GM12878 (cell line): ENCODE results near the gene LDHAL6A. TPM values are rescaled to one million over a fixed set of nuclear protein-coding genes. Genes with fewer than 3 reads are reported as not detected.

Experiments
- ATAC-seq: fragments of 200-7000 bp; cut with Tn5 transposase; 3 replicates; pipeline ENCODE4 v1.9.1; 2020; ENCODE audit warnings: mild to moderate bottlenecking, moderate library complexity
- BruUV-seq: library from RNA; stranded (reverse); fragments of 400-500 nt; replicated peaks from 2 replicates; lab custom pipeline; 2021; lab: Mats Ljungman, UMichigan
- CTCF ChIA-PET: fragments of 300-600 bp; sonication (Branson Sonifier 250); formaldehyde crosslinking; extraction: SDS; loops from one replicate; lab custom pipeline; 2021; ENCODE audit warnings: inconsistent platforms; lab: Yijun Ruan, JAX
- POLR2A ChIA-PET: fragments of 350-600 bp; formaldehyde crosslinking; extraction: SDS; loops from one replicate; lab custom pipeline; 2021; ENCODE audit warnings: inconsistent platforms; lab: Charles Lee
- RAD21 ChIA-PET: fragments of 300-600 bp; sonication (Branson Sonifier 250); formaldehyde crosslinking; loops from one replicate; lab custom pipeline; 2023; ENCODE audit warnings: antibody characterized with exemption; ENCODE audit not compliant: unreplicated experiment; lab: Charles Lee
- SMC1A ChIA-PET: fragments of 300-600 bp; sonication (Branson Sonifier 250); formaldehyde crosslinking; loops from one replicate; lab custom pipeline; 2023; ENCODE audit not compliant: unreplicated experiment, uncharacterized antibody; lab: Charles Lee
- DNase-seq: peaks from one replicate; pipeline ENCODE4 v3.0.0-alpha.2; 2011; ENCODE audit warnings: low read depth, low spot score
- FAIRE-seq: peaks from 3 replicates; lab custom pipeline; 2011; peaks lifted over from hg19 to GRCh38; lab: Jason Lieb, UNC
- H2AFZ ChIP-seq: 2 replicates; pipeline ENCODE4 v1.6.0; 2011; ENCODE audit warnings: low read depth, low read length, control low read depth; ENCODE audit not compliant: control insufficient read depth
- H3K27ac ChIP-seq: 2 replicates; pipeline ENCODE4 v1.5.1; 2011; ENCODE audit warnings: control low read depth; ENCODE audit not compliant: control insufficient read depth, insufficient read depth
- H3K27me3 ChIP-seq, 2 experiments: replicated peaks in 1 of 2; 2 replicates each; pipeline versions ENCODE4 v1.6.0 to v1.6.1; 2011; ENCODE audit warnings: low read length in 1 of 2; ENCODE audit not compliant: control insufficient read depth in 2 of 2, insufficient read depth in 2 of 2
- H3K36me3 ChIP-seq, 2 experiments: 2 replicates each; pipeline ENCODE4 v1.5.1; 2011; ENCODE audit warnings: low read length in 1 of 2; ENCODE audit not compliant: control insufficient read depth in 2 of 2, insufficient read depth in 2 of 2
- H3K4me1 ChIP-seq: 2 replicates; pipeline ENCODE4 v1.6.1; 2011; ENCODE audit warnings: mild to moderate bottlenecking, low read length, moderate library complexity, mixed read lengths; ENCODE audit not compliant: control insufficient read depth, insufficient read depth
- H3K4me2 ChIP-seq: 2 replicates; pipeline ENCODE4 v1.6.0; 2011; ENCODE audit warnings: control low read depth; ENCODE audit not compliant: control insufficient read depth, insufficient read depth
- H3K4me3 ChIP-seq: fragments of 200-600 bp; sonication (generic); 2 replicates; pipeline ENCODE4 v1.5.1; 2016
- H3K79me2 ChIP-seq: 2 replicates; pipeline ENCODE4 v1.6.0; 2011; ENCODE audit warnings: low read length; ENCODE audit not compliant: control insufficient read depth, insufficient read depth
- H3K9ac ChIP-seq: 2 replicates; pipeline ENCODE4 v1.8.0; 2011; ENCODE audit warnings: low read length, control low read depth, mixed read lengths; ENCODE audit not compliant: control insufficient read depth, insufficient read depth
- H3K9me3 ChIP-seq: replicated peaks from 3 replicates; pipeline ENCODE4 v1.5.1; 2011; ENCODE audit warnings: mild to moderate bottlenecking, low read length; ENCODE audit not compliant: control insufficient read depth, insufficient read depth
- H4K20me1 ChIP-seq: 2 replicates; pipeline ENCODE4 v1.6.0; 2011; ENCODE audit not compliant: control insufficient read depth, insufficient read depth
- EED ChIP-seq: sonication (generic); IDR thresholded peaks from 2 replicates; pipeline ENCODE4 v1.6.1; 2016; ENCODE audit warnings: antibody characterized with exemption, low read depth
- JUNB ChIP-seq: IDR thresholded peaks from 2 replicates; pipeline ENCODE4 v1.6.1; 2016; ENCODE audit warnings: antibody characterized with exemption, mild to moderate bottlenecking
- NR2C1 ChIP-seq: fragments of 450-650 bp; IDR thresholded peaks from 2 replicates; pipeline ENCODE4 v1.6.1; 2017; ENCODE audit warnings: antibody characterized with exemption, mild to moderate bottlenecking, moderate library complexity
- NR2C2 ChIP-seq: IDR thresholded peaks from 2 replicates; pipeline ENCODE4 v1.6.1; 2011; ENCODE audit warnings: borderline replicate concordance, low read depth; ENCODE audit not compliant: control insufficient read depth, insufficient read length
- RCOR1 ChIP-seq: conservative IDR thresholded peaks from 2 replicates; pipeline ENCODE4 v1.6.1; 2012; ENCODE audit warnings: low read depth, low read length, improper control_type of control experiment
- SPI1 ChIP-seq: IDR thresholded peaks from 2 replicates; pipeline ENCODE4 v1.6.1; 2011; ENCODE audit warnings: low read depth, mild to moderate bottlenecking, low read length, moderate library complexity, borderline replicate concordance; ENCODE audit not compliant: insufficient read depth
- SUZ12 ChIP-seq: fragments of 200-600 bp; sonication (generic); IDR thresholded peaks from one replicate; pipeline ENCODE4 v1.6.1; 2018; ENCODE audit warnings: antibody characterized with exemption, mild to moderate bottlenecking; ENCODE audit not compliant: unreplicated experiment
- TCF12 ChIP-seq: IDR thresholded peaks from 2 replicates; pipeline ENCODE4 v1.6.1; 2011; ENCODE audit warnings: low read depth, mild to moderate bottlenecking, low read length
- USF2 ChIP-seq: IDR thresholded peaks from 2 replicates; pipeline ENCODE4 v1.6.1; 2011; ENCODE audit warnings: low read depth, low read length, improper control_type of control experiment, borderline replicate concordance
- ZZZ3 ChIP-seq: IDR thresholded peaks from 2 replicates; pipeline ENCODE4 v1.6.1; 2011; ENCODE audit warnings: low read depth; ENCODE audit not compliant: control insufficient read depth, insufficient read length
- WGBS: methylation state at CpG from one replicate; pipeline ENCODE4 v1.1.6; 2016; ENCODE audit warnings: low lambda C conversion rate; ENCODE audit not compliant: insufficient replicate concordance, insufficient coverage; ENCODE audit errors: missing lambda C conversion rate; 5-methylcytosine and 5-hydroxymethylcytosine counted together
- in situ Hi-C: fragments of 300-500 bp; cut with MboI; formaldehyde crosslinking; loops from 9 replicates; pipeline ENCODE4 v1.14.3; 2018; ENCODE audit warnings: mixed read lengths
- intact Hi-C: fragments of 100-400 bp; cut with micrococcal nuclease; formaldehyde crosslinking; loops from one replicate; pipeline ENCODE4 v1.14.2; 2022; ENCODE audit not compliant: unreplicated experiment
- polyA plus RNA-seq, 11 experiments: library from polyadenylated mRNA; depleted of rRNA in 4 of 11; unstranded in 6 of 11; stranded (reverse) in 5 of 11; fragments of >200 nt; fragmentation: Nextera tagmentation in 4 of 11; fragmentation: Illumina TruSeq in 1 of 11; extraction: Ambion mirVana in 4 of 11; extraction: Trizol in 1 of 11; gene quantifications; 1 replicate in 1 of 11; 2 replicates in 10 of 11; pipeline versions ENCODE4 v1.2.1 to v1.2.3, GENCODE V29; 2011 to 2016; ENCODE audit warnings: inconsistent platforms in 2 of 11, missing spikeins in 2 of 11, low read depth in 1 of 11
- total RNA-seq, 4 experiments: library from RNA; depleted of rRNA in 3 of 4; stranded (reverse); fragments of >200 nt in 3 of 4; fragmentation: Illumina TruSeq in 1 of 4; extraction: Trizol in 1 of 4; gene quantifications; 2 replicates each; pipeline versions ENCODE4 v1.2.1 to v1.2.3, GENCODE V29; 2013 to 2021

The LDHAL6A gene
- total and polyA plus RNA-seq, 10 of the 15 experiments (the other 5 are each of a cell fraction or from before 2014, with no cell fraction given), result 0.03 to 0.11 (median 0.09) TPM; not detected in 7

DNA sequence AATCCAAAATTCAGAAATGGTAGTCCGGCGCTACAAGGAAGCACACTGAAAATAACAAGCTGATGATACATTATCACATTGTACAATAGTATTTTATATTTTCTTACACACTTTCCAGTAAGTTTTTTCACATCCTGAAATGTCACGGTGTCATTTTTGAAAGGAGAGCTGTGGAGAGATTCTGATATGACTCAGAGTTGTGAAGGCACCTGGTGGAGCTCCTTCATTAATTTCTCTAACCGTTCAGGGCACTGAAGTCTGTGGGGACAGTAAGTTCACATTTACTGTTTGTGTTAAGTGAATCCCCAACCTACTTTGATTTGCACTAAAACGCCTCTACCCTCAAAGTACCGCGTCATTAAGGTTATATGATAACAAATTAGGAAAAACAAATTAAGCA, 13.3 kb downstream of the LDHAL6A start:
- Histone ChIP-seq H4K20me1 (no peaks in the 10 kb centered on the region), H3K27ac (no peak overlapping the region), H3K9me3 (no peaks in the 10 kb centered on the region), H3K4me2 (no peak overlapping the region), H3K36me3 (no peaks in the 10 kb centered on the region), H3K4me3 (no peak overlapping the region), H3K27me3 (no peaks in the 10 kb centered on the region), H3K79me2 (no peaks in the 10 kb centered on the region), H3K9ac (no peak overlapping the region), H2AFZ (no peak overlapping the region), H3K4me1 (peaks cover 3% of the 10 kb centered on the region; the same call in 1 of the 2 replicates)
- ATAC-seq, result peak; percentile 27; the same call in 1 of the 3 replicates
- ChIA-PET CTCF (interaction anchor here (1.3 kb wide), 1 partner anchor 59 kb away, joined by 3 read pairs; no protein-coding TSS in a partner anchor), RAD21 (interaction anchor here (1.0 kb wide), 1 partner anchor 225 kb away, joined by 3 read pairs; no protein-coding TSS in a partner anchor), SMC1A (interaction anchor here (0.8 to 0.9 kb wide), 2 partner anchors 12 to 268 kb away, joined by 3 read pairs; no protein-coding TSS in a partner anchor), POLR2A (no interaction called here)
- no TSS peak for BruUV-seq
- 59% methylated on average over 7 of the region's 7 CpGs for WGBS
- no peak for FAIRE-seq
- no peak for DNase-seq
- in situ Hi-C loops (no loop called here), intact Hi-C loops (no loop called here)
- TF ChIP-seq TCF12 (no peak), RCOR1 (no peak), SUZ12 (no peak), NR2C2 (no peak), SPI1 (no peak), ZZZ3 (no peak), JUNB (peak; percentile 67), USF2 (no peak), NR2C1 (no peak), EED (peak; percentile 44; the same call in 1 of the 2 replicates)
